SK-N-SH (cell line): ENCODE results near the gene FBXO45. TPM values are rescaled to one million over a fixed set of nuclear protein-coding genes. Genes with fewer than 3 reads are reported as not detected.

Experiments used
- CTCF ChIA-PET: fragments of 300-600, 350-600 bp; formaldehyde crosslinking; extraction: SDS; loops from one replicate; lab custom pipeline; 2021; lab: Yijun Ruan, JAX
- POLR2A ChIA-PET: fragments of 350-600 bp; sonication (Branson Sonifier 250); formaldehyde crosslinking; extraction: SDS; loops from one replicate; lab custom pipeline; 2020; ENCODE audit warnings: antibody characterized with exemption, inconsistent platforms; lab: Yijun Ruan, JAX
- DNase-seq: peaks from one replicate; pipeline ENCODE4 v3.0.0; 2012
- H2AFZ ChIP-seq: fragments of 200-600 bp; sonication (generic); 2 replicates; pipeline ENCODE4 v1.8.1; 2016; ENCODE audit warnings: antibody characterized with exemption, mild to moderate bottlenecking, low read depth
- H3F3A ChIP-seq: fragments of 200-600 bp; sonication (generic); replicated peaks from 2 replicates; pipeline ENCODE3; 2016; ENCODE audit warnings: antibody characterized with exemption, mild to moderate bottlenecking; ENCODE audit not compliant: insufficient read depth
- H3K27ac ChIP-seq, 2 experiments: fragments of 200-500 bp in 1 of 2; fragments of 200-600 bp in 1 of 2; sonication (Bioruptor generic) in 1 of 2; sonication (generic), shearing (Covaris generic) in 1 of 2; 2 replicates each; pipeline versions ENCODE4 v1.5.1 to v1.6.1; 2014 to 2016; ENCODE audit warnings: low read depth in 2 of 2, inconsistent platforms in 1 of 2, low read length in 1 of 2, mild to moderate bottlenecking in 1 of 2, mixed read lengths in 1 of 2
- H3K27me3 ChIP-seq: fragments of 200-600 bp; sonication (generic), shearing (Covaris generic); 2 replicates; pipeline ENCODE4 v1.6.1; 2016; ENCODE audit warnings: mixed run types; ENCODE audit not compliant: insufficient read depth
- H3K36me3 ChIP-seq, 2 experiments: fragments of 200-500 bp in 1 of 2; fragments of 200-600 bp in 1 of 2; sonication (Bioruptor generic) in 1 of 2; sonication (generic) in 1 of 2; replicated peaks in 1 of 2; 2 replicates each; pipeline versions ENCODE3 to v1.5.1; 2014 to 2016; ENCODE audit warnings: low read length in 1 of 2, mild to moderate bottlenecking in 1 of 2; ENCODE audit not compliant: insufficient read depth in 2 of 2, control insufficient read depth in 1 of 2
- H3K4me1 ChIP-seq, 2 experiments: fragments of 200-500 bp in 1 of 2; fragments of 200-600 bp in 1 of 2; sonication (Bioruptor generic) in 1 of 2; sonication (generic), shearing (Covaris generic) in 1 of 2; 2 replicates each; pipeline versions ENCODE4 v1.5.1 to v1.6.1; 2014 to 2016; ENCODE audit warnings: low read depth in 1 of 2, low read length in 1 of 2, mixed run types in 1 of 2; ENCODE audit not compliant: insufficient read depth in 2 of 2, control insufficient read depth in 1 of 2
- H3K4me2 ChIP-seq: fragments of 200-600 bp; sonication (generic), shearing (Covaris generic); 2 replicates; pipeline ENCODE4 v1.6.1; 2017; ENCODE audit warnings: mixed run types
- H3K4me3 ChIP-seq, 2 experiments: fragments of 200-500 bp in 1 of 2; fragments of 200-600 bp in 1 of 2; sonication (Bioruptor generic) in 1 of 2; sonication (generic), shearing (Covaris generic) in 1 of 2; 2 replicates each; pipeline versions ENCODE4 v1.5.1 to v1.8.1; 2014 to 2016; ENCODE audit warnings: low read depth in 2 of 2, inconsistent platforms in 1 of 2, low read length in 1 of 2, mild to moderate bottlenecking in 1 of 2, mixed read lengths in 1 of 2, moderate library complexity in 1 of 2
- H3K79me2 ChIP-seq: fragments of 200-600 bp; sonication (generic); 2 replicates; pipeline ENCODE4 v1.8.1; 2017; ENCODE audit warnings: mild to moderate bottlenecking; ENCODE audit not compliant: insufficient read depth
- H3K9ac ChIP-seq: fragments of 200-600 bp; sonication (generic); 2 replicates; pipeline ENCODE4 v1.6.1; 2017; ENCODE audit warnings: mixed run types
- H3K9me2 ChIP-seq: fragments of 200-600 bp; sonication (generic); 2 replicates; pipeline ENCODE4 v1.6.1; 2017; ENCODE audit warnings: mixed run types
- H3K9me3 ChIP-seq: fragments of 200-600 bp; sonication (generic); 2 replicates; pipeline ENCODE4 v1.6.1; 2017; ENCODE audit warnings: mixed run types, mild to moderate bottlenecking, moderate library complexity
- H4K20me1 ChIP-seq: fragments of 200-600 bp; sonication (generic); 2 replicates; pipeline ENCODE4 v1.6.1; 2017; ENCODE audit warnings: mild to moderate bottlenecking, mixed run types; ENCODE audit not compliant: insufficient read depth
- CHD2 ChIP-seq: fragments of 150-350 bp; IDR thresholded peaks from 2 replicates; pipeline ENCODE4 v1.6.1; 2018; ENCODE audit warnings: low read length; ENCODE audit not compliant: partially characterized antibody
- ELF1 ChIP-seq: IDR thresholded peaks from 2 replicates; pipeline ENCODE4 v1.4.0; 2012
- FOXJ3 ChIP-seq: sonication (generic); formaldehyde crosslinking; IDR thresholded peaks from 2 replicates; pipeline ENCODE4 v1.5.1; 2020; ENCODE audit warnings: mild to moderate bottlenecking, missing genetic modification reagents
- FOXM1 ChIP-seq: IDR thresholded peaks from 2 replicates; pipeline ENCODE4 v1.4.0; 2012; ENCODE audit warnings: low read depth, mild to moderate bottlenecking
- GABPA ChIP-seq: IDR thresholded peaks from 2 replicates; pipeline ENCODE4 v1.4.0; 2012; ENCODE audit warnings: low read depth, mild to moderate bottlenecking
- GATA2 ChIP-seq: sonication (generic); formaldehyde crosslinking; IDR thresholded peaks from 2 replicates; pipeline ENCODE4 v1.5.0; 2020; ENCODE audit warnings: mild to moderate bottlenecking, missing genetic modification reagents
- JUND ChIP-seq: IDR thresholded peaks from 2 replicates; pipeline ENCODE4 v1.4.0; 2012
- MEF2A ChIP-seq: IDR thresholded peaks from 2 replicates; pipeline ENCODE4 v1.4.0; 2012; ENCODE audit warnings: low read depth, borderline replicate concordance
- NRF1 ChIP-seq: IDR thresholded peaks from 2 replicates; pipeline ENCODE4 v1.6.1; 2012; ENCODE audit warnings: low read depth, mild to moderate bottlenecking, low read length
- PBX3 ChIP-seq: IDR thresholded peaks from 2 replicates; pipeline ENCODE4; 2012
- POLR2AphosphoS5 ChIP-seq: IDR thresholded peaks from 2 replicates; pipeline ENCODE4 v1.6.1; 2012; ENCODE audit warnings: low read depth, low read length
- RCOR1 ChIP-seq: fragments of 150-350 bp; IDR thresholded peaks from 2 replicates; pipeline ENCODE4 v1.6.1; 2017; ENCODE audit warnings: antibody characterized with exemption, low read length
- REST ChIP-seq: IDR thresholded peaks from 2 replicates; pipeline ENCODE4 v1.6.1; 2012; ENCODE audit warnings: mild to moderate bottlenecking, low read depth, low read length, moderate library complexity
- SIN3A ChIP-seq: IDR thresholded peaks from 2 replicates; pipeline ENCODE4 v1.6.1; 2012; ENCODE audit warnings: low read depth, mild to moderate bottlenecking, low read length, moderate library complexity, borderline replicate concordance
- TAF1 ChIP-seq: IDR thresholded peaks from 2 replicates; pipeline ENCODE4 v1.6.1; 2012; ENCODE audit warnings: low read depth, mild to moderate bottlenecking, low read length, moderate library complexity, borderline replicate concordance
- USF1 ChIP-seq: IDR thresholded peaks from 2 replicates; pipeline ENCODE4 v1.4.0; 2012; ENCODE audit warnings: low read depth, borderline replicate concordance
- YY1 ChIP-seq: IDR thresholded peaks from 2 replicates; pipeline ENCODE4 v1.4.0; 2012; ENCODE audit warnings: low read depth, mild to moderate bottlenecking
- WGBS: methylation state at CpG from one replicate; pipeline ENCODE4 v1.1.6; 2017; ENCODE audit warnings: low lambda C conversion rate; 5-methylcytosine and 5-hydroxymethylcytosine counted together
- polyA plus RNA-seq, 3 experiments: library from polyadenylated mRNA; depleted of rRNA; stranded (reverse); fragments of >200 nt; gene quantifications; 2 replicates each; pipeline ENCODE4 v1.2.3, GENCODE V29; 2012

Gene FBXO45
- polyA plus RNA-seq, 1 of the 3 experiments (the other 2 are of a cell fraction), result 3.2 TPM

GRCh38 chr3:196541684-196542445 is 26.6 kb upstream of the FBXO45 start (continued):
- no peak for TF ChIP-seq GABPA
- TF ChIP-seq CHD2, result no peak

- Histone ChIP-seq H3K9me2 (no peaks in the 10 kb centered on the region), H3K79me2 (no peaks in the 10 kb centered on the region), H4K20me1 (no peaks in the 10 kb centered on the region), H3K36me3 (no peaks in the 10 kb centered on the region), H2AFZ (no peak overlapping the region), H3K4me2 (no peak overlapping the region), H3F3A (no peaks in the 10 kb centered on the region), H3K4me3 (no peak overlapping the region), H3K9ac (no peak overlapping the region), H3K27ac (no peak overlapping the region), H3K4me1 (no peaks in the 10 kb centered on the region), H3K9me3 (no peaks in the 10 kb centered on the region), H3K27me3 (no peaks in the 10 kb centered on the region)
- TF ChIP-seq RCOR1 (no peak), TAF1 (no peak), JUND (no peak), NRF1 (no peak), PBX3 (no peak), YY1 (no peak), FOXM1 (no peak)
- ChIA-PET POLR2A (no interaction called here), CTCF (interaction anchor here (1.3 kb wide), 1 partner anchor 16 kb away, joined by 6 read pairs; no protein-coding TSS in a partner anchor)
- WGBS, result 77% methylated on average over 2 of the region's 2 CpGs
- DNase-seq, result no peak
These were observed 23.9 kb upstream of the FBXO45 start for GRCh38 chr3:196544491-196544992.

GRCh38 chr3:196546537-196546936 is 21.9 kb upstream of the FBXO45 start:
- no peak overlapping the region for H3K9ac ChIP-seq
- no peaks in the 10 kb centered on the region for H3K36me3 ChIP-seq
- H4K20me1 ChIP-seq, result no peaks in the 10 kb centered on the region
- H3K4me3 ChIP-seq, result no peak overlapping the region
- H3K27me3 ChIP-seq, result no peaks in the 10 kb centered on the region
- no peaks in the 10 kb centered on the region for H3K9me3 ChIP-seq
- TF ChIP-seq USF1 (no peak), REST (no peak), FOXJ3 (no peak), SIN3A (no peak), GABPA (no peak), POLR2AphosphoS5 (no peak), GATA2 (no peak), FOXM1 (no peak), ELF1 (no peak), MEF2A (no peak)
- no peaks in the 10 kb centered on the region for H3K9me2 ChIP-seq
- H3F3A ChIP-seq, result no peaks in the 10 kb centered on the region
- H3K4me2 ChIP-seq, result no peak overlapping the region
- ChIA-PET CTCF (no interaction called here), POLR2A (no interaction called here)
- no peaks in the 10 kb centered on the region for H3K4me1 ChIP-seq
- H3K27ac ChIP-seq, result no peak overlapping the region
- 69% methylated on average over 5 of the region's 5 CpGs for WGBS
- no peaks in the 10 kb centered on the region for H3K79me2 ChIP-seq
- no peak overlapping the region for H2AFZ ChIP-seq
- no peak for DNase-seq
